Endodermal cell (in vitro differentiated cells): Measurements from ENCODE around the gene TAMALIN. TPM values are rescaled to one million over a fixed set of nuclear protein-coding genes. Genes with fewer than 3 reads are reported as not detected.
A peak's percentile ranks its signal among the peaks of the same experiment; 100 is the strongest.

Experiments used
- DNase-seq: peaks from one replicate; pipeline ENCODE4 v3.0.0-alpha.2; 2017
- H3K27ac ChIP-seq: 2 replicates; pipeline ENCODE4 v1.5.1; 2013; ENCODE audit warnings: mild to moderate bottlenecking, low read depth, low read length, moderate library complexity
- H3K27me3 ChIP-seq: 2 replicates; pipeline ENCODE4 v1.6.1; 2013; ENCODE audit warnings: mild to moderate bottlenecking, low read length, moderate library complexity; ENCODE audit not compliant: insufficient read depth, control insufficient read depth, poor library complexity, severe bottlenecking
- H3K36me3 ChIP-seq: 2 replicates; pipeline ENCODE4 v1.7.0; 2013; ENCODE audit warnings: mild to moderate bottlenecking, low read length, moderate library complexity; ENCODE audit not compliant: control insufficient read depth, insufficient read depth
- H3K4me1 ChIP-seq: one replicate; pipeline ENCODE4 v1.7.0; 2013; ENCODE audit warnings: low read length; ENCODE audit not compliant: control insufficient read depth, insufficient read depth
- H3K4me3 ChIP-seq: 2 replicates; pipeline ENCODE4 v1.5.1; 2013; ENCODE audit warnings: mild to moderate bottlenecking, low read length, moderate library complexity
- H3K9ac ChIP-seq: 2 replicates; pipeline ENCODE4 v1.6.1; 2013; ENCODE audit warnings: mild to moderate bottlenecking, low read length, moderate library complexity; ENCODE audit not compliant: poor library complexity, severe bottlenecking; ENCODE audit errors: extremely low read depth
- H3K9me3 ChIP-seq: 2 replicates; pipeline ENCODE4 v1.6.1; 2013; ENCODE audit warnings: mild to moderate bottlenecking, low read length, moderate library complexity; ENCODE audit not compliant: control insufficient read depth
- H3K27ac Mint-ChIP-seq: 2 replicates; pipeline ENCODE4 v1.8.0; 2020; ENCODE audit warnings: mixed read lengths
- H3K27me3 Mint-ChIP-seq: 2 replicates; pipeline ENCODE4 v1.8.0; 2021; ENCODE audit warnings: mild to moderate bottlenecking, mixed read lengths; ENCODE audit not compliant: insufficient read depth
- H3K36me3 Mint-ChIP-seq: 2 replicates; pipeline ENCODE4 v1.8.0; 2020; ENCODE audit warnings: low read depth, mixed read lengths
- H3K4me1 Mint-ChIP-seq: 2 replicates; pipeline ENCODE4 v1.8.0; 2020; ENCODE audit warnings: mixed read lengths
- H3K4me3 Mint-ChIP-seq: 2 replicates; pipeline ENCODE4 v1.8.0; 2020; ENCODE audit warnings: mild to moderate bottlenecking, moderate library complexity, mixed read lengths
- H3K9me3 Mint-ChIP-seq: 2 replicates; pipeline ENCODE4 v1.8.0; 2020; ENCODE audit warnings: mild to moderate bottlenecking, mixed read lengths
- WGBS, 2 experiments: methylation state at CpG; one replicate each; pipeline versions ENCODE4 v1.1.5 to v1.1.7; 2013; ENCODE audit warnings: missing lambda C conversion rate in 2 of 2, mixed read lengths in 1 of 2; ENCODE audit not compliant: insufficient coverage in 1 of 2, insufficient read length in 1 of 2; 5-methylcytosine and 5-hydroxymethylcytosine counted together
- total RNA-seq, 2 donors: library from RNA; stranded (reverse); fragmentation: NEBNext Ultra II Directional in 1 of 2; extraction: Animal tissue kit (Norgen Biotek cat#: 25700) in 1 of 2; gene quantifications; 2 replicates in 1 of 2; 3 replicates in 1 of 2; pipeline ENCODE4 v1.2.1, GENCODE V29; 2021
- TF ChIP-seq, protein P1 (sequence below): fragments of 200-600 bp; sonication (generic); conservative IDR thresholded peaks from 2 replicates; pipeline ENCODE4 v1.5.0; 2021; ENCODE audit warnings: antibody characterized with exemption, mild to moderate bottlenecking

The TAMALIN gene
- total RNA-seq, 2 donors from 2014 or later, result 4.4 to 9.1 TPM

DNA sequence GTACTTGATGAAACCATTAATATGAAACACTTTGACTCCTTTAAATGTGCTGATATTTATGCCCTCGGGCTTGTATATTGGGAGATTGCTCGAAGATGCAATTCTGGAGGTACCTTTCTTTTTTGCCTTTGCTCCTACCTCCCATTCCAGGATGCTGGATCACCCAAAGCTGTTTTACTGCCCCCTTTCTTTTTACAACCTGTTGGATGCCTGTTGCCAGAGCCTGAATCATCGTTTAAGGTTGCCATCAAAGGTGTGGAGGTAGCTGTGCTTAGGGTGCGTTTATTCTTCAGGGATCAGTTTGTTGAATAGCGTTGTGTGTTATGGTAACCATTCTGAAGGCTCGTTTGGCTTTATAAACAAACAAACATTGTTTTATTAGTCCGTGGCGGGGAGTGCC, 19.9 kb upstream of the TAMALIN start:
- peaks cover 78% of the 10 kb centered on the region for H3K36me3 ChIP-seq
- no peak overlapping the region for H3K9ac ChIP-seq
- TF ChIP-seq, protein P1, sequence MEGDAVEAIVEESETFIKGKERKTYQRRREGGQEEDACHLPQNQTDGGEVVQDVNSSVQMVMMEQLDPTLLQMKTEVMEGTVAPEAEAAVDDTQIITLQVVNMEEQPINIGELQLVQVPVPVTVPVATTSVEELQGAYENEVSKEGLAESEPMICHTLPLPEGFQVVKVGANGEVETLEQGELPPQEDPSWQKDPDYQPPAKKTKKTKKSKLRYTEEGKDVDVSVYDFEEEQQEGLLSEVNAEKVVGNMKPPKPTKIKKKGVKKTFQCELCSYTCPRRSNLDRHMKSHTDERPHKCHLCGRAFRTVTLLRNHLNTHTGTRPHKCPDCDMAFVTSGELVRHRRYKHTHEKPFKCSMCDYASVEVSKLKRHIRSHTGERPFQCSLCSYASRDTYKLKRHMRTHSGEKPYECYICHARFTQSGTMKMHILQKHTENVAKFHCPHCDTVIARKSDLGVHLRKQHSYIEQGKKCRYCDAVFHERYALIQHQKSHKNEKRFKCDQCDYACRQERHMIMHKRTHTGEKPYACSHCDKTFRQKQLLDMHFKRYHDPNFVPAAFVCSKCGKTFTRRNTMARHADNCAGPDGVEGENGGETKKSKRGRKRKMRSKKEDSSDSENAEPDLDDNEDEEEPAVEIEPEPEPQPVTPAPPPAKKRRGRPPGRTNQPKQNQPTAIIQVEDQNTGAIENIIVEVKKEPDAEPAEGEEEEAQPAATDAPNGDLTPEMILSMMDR, result no peak
- Mint-ChIP-seq H3K27me3 (no peaks in the 10 kb centered on the region), H3K4me3 (no peak overlapping the region), H3K4me1 (no peaks in the 10 kb centered on the region), H3K27ac (no peak overlapping the region), H3K9me3 (no peaks in the 10 kb centered on the region), H3K36me3 (peaks cover 70% of the 10 kb centered on the region)
- H3K27ac ChIP-seq, result no peak overlapping the region
- no peaks in the 10 kb centered on the region for H3K9me3 ChIP-seq
- no peak for DNase-seq
- H3K4me1 ChIP-seq, result no peaks in the 10 kb centered on the region
- no peaks in the 10 kb centered on the region for H3K27me3 ChIP-seq
- H3K4me3 ChIP-seq, result no peak overlapping the region
- WGBS, 2 experiments, result 98 to 100% methylated on average over 5 to 8 of the region's 8 CpGs

DNA sequence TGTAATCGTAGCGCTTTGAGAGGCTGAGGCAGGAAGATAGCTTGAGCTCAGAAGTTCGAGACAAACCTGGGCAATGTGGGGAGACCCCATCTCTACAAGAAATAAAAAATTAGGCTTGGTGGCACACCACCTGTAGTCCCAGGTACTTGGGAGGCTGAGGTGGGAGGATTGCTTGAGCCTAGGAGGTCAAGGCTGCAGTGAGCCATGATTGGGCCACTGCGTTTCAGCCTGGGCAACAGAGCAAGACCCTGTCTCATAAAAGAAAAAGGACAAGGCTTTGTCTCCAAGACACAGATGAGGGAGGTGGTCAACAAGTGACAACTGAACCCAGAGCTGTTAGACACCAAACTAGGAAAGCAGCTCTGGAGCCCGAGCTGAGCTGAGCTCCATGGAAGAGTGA, 14.5 kb upstream of the TAMALIN start:
- Histone ChIP-seq H3K27me3 (no peaks in the 10 kb centered on the region), H3K36me3 (peaks cover 66% of the 10 kb centered on the region), H3K4me3 (no peak overlapping the region), H3K9ac (no peak overlapping the region), H3K4me1 (no peaks in the 10 kb centered on the region), H3K27ac (no peak overlapping the region), H3K9me3 (no peaks in the 10 kb centered on the region)
- Mint-ChIP-seq H3K36me3 (peaks cover 68% of the 10 kb centered on the region), H3K4me3 (no peak overlapping the region), H3K27me3 (no peaks in the 10 kb centered on the region), H3K4me1 (no peaks in the 10 kb centered on the region), H3K27ac (peak overlapping the region; percentile 1), H3K9me3 (no peaks in the 10 kb centered on the region)
- no peak for DNase-seq
- 94 to 96% methylated on average over 5 of the region's 5 CpGs for WGBS, 2 experiments
- TF ChIP-seq, protein P1, result no peak

GRCh38 chr12:51994539-51994820, 12.3 kb upstream of the TAMALIN start:
- Histone ChIP-seq H3K4me1 (no peaks in the 10 kb centered on the region), H3K9ac (no peak overlapping the region), H3K27me3 (no peaks in the 10 kb centered on the region), H3K27ac (no peak overlapping the region), H3K9me3 (no peaks in the 10 kb centered on the region), H3K36me3 (peaks cover 68% of the 10 kb centered on the region), H3K4me3 (no peak overlapping the region)
- Mint-ChIP-seq H3K4me1 (no peaks in the 10 kb centered on the region), H3K36me3 (peaks cover 74% of the 10 kb centered on the region), H3K9me3 (no peaks in the 10 kb centered on the region), H3K27ac (no peak overlapping the region), H3K27me3 (no peaks in the 10 kb centered on the region), H3K4me3 (no peak overlapping the region)
- WGBS, 2 experiments, result 95 to 98% methylated on average over 8 to 17 of the region's 17 CpGs
- TF ChIP-seq, protein P1, result no peak
- no peak for DNase-seq
